ENCODE results near the gene RBM47.

GRCh38 chr4:40587826-40588225, 41.8 kb downstream of the RBM47 start:
- TF ChIP-seq POLR2A (IDR thresholded peaks at IDR 0.05; ENCODE audit: low read length) (no peak), GATA1 (IDR thresholded peaks at IDR 0.05; ENCODE audit: low read depth, low read length) (no peak)
